Bone marrow (tissue), 2 donors: ENCODE data around the gene GRIK1.

Experiments used
- DNase-seq, 2 donors: peaks; one replicate each; lab custom pipeline; 2025; lab: John Stamatoyannopoulos, UW

The GRIK1 gene

DNA sequence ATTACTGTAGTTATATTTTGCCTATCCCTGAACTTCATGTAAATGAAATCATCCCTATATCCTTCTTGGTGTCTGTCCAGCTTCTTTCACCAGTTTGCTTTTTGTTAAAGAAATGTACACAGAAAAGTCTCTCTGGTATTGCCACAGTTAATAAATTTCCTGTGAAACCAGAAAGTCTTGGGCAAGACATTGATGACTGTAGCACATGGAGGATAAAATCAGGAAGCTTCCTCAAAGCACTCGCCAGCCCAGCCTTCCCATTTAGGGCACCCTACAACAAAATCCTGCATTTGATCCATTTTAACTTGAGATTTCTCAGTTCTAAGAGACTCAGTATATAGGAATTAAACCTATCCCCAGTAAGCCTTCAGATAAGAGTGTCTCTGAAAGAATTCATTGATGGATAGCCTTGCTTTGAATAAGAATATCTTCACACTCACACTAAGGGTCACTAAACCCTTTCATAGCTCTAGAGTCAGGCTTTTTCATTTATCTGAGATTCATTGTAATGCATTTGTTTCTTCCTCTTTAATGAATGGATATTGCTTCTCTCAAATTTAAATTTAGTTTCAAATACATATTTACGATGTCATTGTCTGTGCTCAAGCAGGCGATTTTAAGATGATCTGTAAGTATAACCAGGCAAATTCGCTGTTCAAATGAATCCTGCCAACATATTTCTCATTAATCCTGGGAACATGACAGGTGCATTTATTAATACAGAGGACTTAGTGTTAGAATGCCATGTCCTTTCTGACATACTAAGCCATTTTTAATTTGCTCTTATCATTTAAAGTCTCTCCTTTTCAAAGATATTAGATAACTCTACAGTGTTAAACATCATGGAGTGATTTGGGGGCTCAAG, 153.1 kb downstream of the GRIK1 start:
- no peak for DNase-seq

DNA sequence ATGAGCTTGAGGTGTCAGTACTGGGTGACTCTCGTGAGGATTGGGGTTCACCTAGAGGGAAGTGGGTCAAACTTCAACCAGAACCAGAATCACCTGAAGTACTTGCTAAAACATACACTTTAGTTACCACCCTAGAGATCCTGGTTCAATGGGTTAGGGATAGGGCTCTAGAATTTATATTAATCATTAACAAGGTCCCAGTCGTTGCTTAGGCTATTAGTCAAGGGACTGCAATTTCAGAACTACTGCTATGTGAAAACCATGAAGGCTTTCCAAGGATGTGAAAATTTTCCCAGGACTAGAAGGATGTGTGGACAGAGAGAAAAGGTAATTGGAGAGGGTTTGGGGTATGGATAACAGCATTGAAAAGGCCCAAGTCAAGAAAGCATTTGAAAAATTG, 162.6 kb downstream of the GRIK1 start:
- no peak for DNase-seq

GRCh38 chr21:29775462-29775861, 164.3 kb downstream of the GRIK1 start:
- DNase-seq = no peak

- DNase-seq = no peak
These were observed 168.2 kb downstream of the GRIK1 start for GRCh38 chr21:29771491-29772066.

DNA sequence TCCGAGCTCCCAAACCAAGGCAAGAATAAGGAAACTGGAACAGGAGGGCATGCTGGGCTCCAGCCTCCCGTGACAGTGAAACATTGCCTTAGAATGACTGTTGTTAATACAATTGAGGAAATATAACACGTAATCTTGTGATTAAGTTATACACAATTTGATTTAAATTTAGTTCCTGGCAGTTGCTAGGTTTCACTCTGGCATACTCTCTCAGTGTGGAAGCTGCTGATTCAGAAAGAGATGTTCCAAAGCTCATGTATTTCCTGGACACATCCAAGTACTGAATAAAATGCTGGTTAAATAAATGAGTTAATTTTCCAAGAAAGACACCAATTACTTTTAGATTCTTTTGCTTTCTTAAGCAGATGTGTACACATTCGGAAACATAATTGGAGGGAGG, 176.1 kb downstream of the GRIK1 start:
- DNase-seq = no peak

GRCh38 chr21:29762570-29763082, 177.2 kb downstream of the GRIK1 start:
- DNase-seq = no peak

DNA sequence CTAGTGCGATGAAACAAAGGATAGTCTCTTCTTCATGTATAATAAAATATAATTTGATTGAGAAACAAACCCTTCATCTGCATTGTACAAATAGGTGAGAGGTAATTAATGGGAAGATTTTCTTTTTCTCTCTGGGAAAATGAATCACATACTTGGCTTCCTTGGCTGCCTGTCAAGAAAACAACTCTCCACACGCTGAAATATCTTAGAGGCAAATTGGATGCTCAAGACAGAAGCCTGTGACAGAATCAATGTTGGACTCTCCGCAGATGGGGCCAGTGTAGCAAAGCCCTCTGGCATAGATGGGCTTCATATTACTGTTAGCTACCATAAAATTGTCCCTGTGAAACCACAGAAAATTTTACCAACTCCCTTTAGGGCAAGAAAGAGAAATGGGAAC, 186.6 kb downstream of the GRIK1 start:
- DNase-seq = no peak

GRCh38 chr21:29751473-29752185, 188.2 kb downstream of the GRIK1 start:
- DNase-seq = no peak

DNA sequence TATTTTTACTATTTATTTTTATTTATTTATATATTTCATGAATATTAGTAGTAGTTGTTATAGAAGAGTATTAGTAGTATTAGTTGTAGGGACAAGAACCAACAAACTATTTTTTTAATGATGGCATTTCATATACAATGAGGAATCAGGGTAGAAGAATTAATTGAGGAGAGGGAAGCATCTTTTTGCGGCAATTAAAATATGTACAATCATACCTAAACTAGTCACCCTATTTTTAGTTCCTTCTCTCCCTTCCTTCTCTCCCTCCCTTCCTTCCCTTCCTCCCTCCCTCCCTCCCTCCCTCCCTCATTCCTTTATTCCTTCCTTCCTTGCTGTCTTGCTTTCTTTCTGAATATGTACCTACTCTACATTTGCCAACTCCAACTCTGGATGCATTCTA, 189.8 kb downstream of the GRIK1 start:
- DNase-seq = no peak

DNA sequence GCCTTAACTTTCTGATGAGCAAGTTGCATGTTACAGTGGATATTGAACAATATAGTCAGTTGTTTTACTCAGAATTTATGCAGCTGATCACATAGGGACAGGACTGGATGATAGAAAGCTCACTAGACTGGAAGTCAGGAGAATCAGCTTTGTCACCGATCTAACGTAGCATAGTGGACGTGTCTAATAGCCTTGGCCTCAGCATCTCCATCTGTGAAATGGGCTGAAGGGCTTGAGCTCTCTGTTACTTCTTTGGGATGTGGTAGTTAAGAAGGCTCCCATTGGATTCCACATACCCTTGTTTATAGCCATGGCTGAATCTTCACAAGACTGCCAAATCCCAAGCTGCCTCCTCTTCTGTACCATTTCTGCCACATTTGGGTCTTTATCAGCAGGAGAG, 190.6 kb downstream of the GRIK1 start:
- DNase-seq = no peak

- DNase-seq = no peak
These were observed 191.2 kb downstream of the GRIK1 start for GRCh38 chr21:29748391-29749167.

- no peak for DNase-seq
These were observed 198.0 kb downstream of the GRIK1 start for GRCh38 chr21:29741761-29742160.

DNA sequence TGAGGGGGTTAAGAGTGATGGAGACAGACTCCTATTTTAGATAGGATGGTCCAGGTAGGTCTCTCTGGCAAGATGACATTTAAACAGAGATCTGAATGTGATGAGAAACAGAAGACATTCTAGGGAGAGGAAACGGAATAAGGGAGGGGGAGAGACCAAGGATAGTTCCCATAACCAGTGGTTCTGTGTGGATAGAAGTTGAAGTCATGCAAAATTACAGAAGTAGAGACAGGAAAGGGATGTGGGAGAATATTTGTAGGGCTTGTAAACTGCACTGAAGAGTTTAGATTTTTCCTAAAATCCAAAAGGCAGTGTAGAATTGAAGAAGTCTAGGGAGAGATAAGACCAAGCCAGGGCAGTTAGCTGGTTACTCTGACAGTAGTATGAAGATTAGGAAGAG, 200.6 kb downstream of the GRIK1 start:
- no peak for DNase-seq

- DNase-seq = no peak
These were observed 201.1 kb downstream of the GRIK1 start for GRCh38 chr21:29738730-29739129.

- DNase-seq = no peak
These were observed 202.6 kb downstream of the GRIK1 start for GRCh38 chr21:29737186-29737585.

- DNase-seq = no peak
These were observed 209.5 kb downstream of the GRIK1 start for GRCh38 chr21:29730281-29730680.

GRCh38 chr21:29726044-29726443, 213.8 kb downstream of the GRIK1 start:
- DNase-seq = no peak

DNA sequence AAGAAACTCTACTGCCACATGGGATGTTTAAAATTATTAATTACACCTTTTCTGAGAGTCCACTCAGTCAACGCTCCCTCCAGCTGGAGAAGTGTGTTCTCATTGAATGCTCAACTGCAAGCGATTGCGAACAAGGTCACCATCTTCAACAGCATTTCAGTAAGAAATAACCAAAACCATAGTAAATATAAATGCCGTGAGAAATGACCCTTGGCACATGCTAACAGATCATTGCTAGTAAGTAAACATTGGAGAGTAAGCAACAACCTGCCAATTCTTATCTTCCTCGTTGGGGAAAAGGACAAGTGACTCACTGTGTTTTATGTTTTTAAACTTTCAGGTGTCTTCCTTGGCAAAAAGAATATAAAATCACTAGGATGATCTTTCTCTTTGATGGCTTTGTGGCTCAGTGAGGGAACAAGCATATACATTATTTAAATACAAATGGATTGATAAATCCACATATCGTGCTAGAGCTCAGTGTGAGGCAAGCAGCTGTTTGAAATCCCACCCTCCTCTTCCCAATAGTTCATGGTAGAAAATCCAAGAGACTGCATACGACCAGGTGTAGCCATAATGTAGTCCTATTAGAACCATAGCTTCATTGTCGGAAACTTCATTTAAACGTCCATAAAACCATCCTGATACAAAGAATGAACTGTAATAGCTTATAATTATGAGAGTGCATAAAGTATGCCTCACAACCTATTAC, 214.6 kb downstream of the GRIK1 start:
- no peak for DNase-seq

GRCh38 chr21:29721964-29722363, 217.8 kb downstream of the GRIK1 start:
- no peak for DNase-seq

DNA sequence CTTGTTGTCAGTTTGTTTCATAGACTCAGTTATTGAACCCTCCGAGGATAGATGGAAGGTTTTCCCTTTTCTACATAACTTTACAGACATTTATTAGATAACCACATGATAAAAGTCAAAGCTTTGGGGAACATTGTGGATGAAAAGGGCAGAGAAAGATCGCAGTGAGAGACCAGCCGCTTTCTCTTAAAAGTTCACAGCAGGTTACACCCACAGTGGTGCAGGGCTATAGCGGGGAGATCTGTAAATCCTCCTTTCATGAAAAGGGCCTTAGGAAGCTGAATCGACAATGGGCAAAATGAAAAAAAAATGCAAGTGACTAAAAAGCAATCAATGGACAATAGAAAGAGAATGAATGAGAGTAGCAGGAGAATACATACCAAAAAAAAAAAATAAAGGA, 218.6 kb downstream of the GRIK1 start:
- DNase-seq = no peak

DNA sequence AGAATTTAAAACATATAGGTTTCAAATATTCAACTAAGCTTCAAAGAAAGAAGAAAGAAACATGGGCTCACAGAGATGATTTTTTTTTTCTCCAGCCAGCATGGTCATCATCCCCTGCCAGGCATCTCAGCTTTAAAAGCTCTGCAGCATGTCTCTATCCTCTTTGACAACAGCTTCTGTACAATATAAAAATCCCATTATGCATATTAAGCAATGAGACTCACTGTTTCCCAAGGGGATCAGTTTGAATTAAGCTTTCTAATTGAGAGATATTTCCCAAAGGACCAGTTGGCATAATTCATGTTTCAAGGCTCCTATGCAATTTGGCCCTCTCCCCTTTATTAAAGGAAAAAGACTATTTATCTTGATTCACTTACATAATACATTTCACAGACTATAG, 220.3 kb downstream of the GRIK1 start:
- DNase-seq = no peak
